CD4-positive, alpha-beta T cell (primary cell): Measurements from ENCODE around the gene IL5RA. TPM values are rescaled to one million over a fixed set of nuclear protein-coding genes. Genes with fewer than 3 reads are reported as not detected.

ENCODE experiments used
- ATAC-seq: fragments of 200-7000 bp; cut with Tn5 transposase; one replicate; pipeline ENCODE4 v1.10.0; 2022; ENCODE audit warnings: mild to moderate bottlenecking; ENCODE audit not compliant: poor library complexity
- CTCF ChIA-PET: fragments of 350-600 bp; sonication (Branson Sonifier 250); formaldehyde crosslinking; loops from one replicate; lab custom pipeline; 2021; ENCODE audit warnings: antibody characterized with exemption, inconsistent platforms; lab: Charles Lee
- POLR2A ChIA-PET: fragments of 350-600 bp; sonication (Branson Sonifier 250); formaldehyde crosslinking; loops from one replicate; lab custom pipeline; 2021; ENCODE audit warnings: antibody characterized with exemption, inconsistent platforms; lab: Charles Lee
- DNase-seq, 14 experiments: peaks; one replicate each; pipeline ENCODE4 v3.0.0-alpha.2; 2013 to 2020; ENCODE audit warnings: mixed read lengths in 2 of 14
- H3K27ac ChIP-seq, 2 donors: one replicate each; pipeline versions ENCODE4 v1.5.1 to v1.7.0; 2013; ENCODE audit warnings: low read length in 2 of 2, low read depth in 1 of 2, mild to moderate bottlenecking in 1 of 2
- H3K27me3 ChIP-seq, 2 experiments: 1 replicate in 1 of 2; 2 replicates in 1 of 2; pipeline versions ENCODE4 v1.6.1 to v1.7.0; 2013; ENCODE audit warnings: low read length in 2 of 2, control low read depth in 1 of 2, mild to moderate bottlenecking in 1 of 2, moderate library complexity in 1 of 2; ENCODE audit not compliant: insufficient read depth in 2 of 2, control insufficient read depth in 1 of 2
- H3K36me3 ChIP-seq: one replicate; pipeline ENCODE4 v1.6.1; 2013; ENCODE audit warnings: low read length, control low read depth; ENCODE audit not compliant: insufficient read depth
- H3K4me1 ChIP-seq: one replicate; pipeline ENCODE4 v1.6.1; 2013; ENCODE audit warnings: low read length, control low read depth; ENCODE audit not compliant: insufficient read depth
- H3K4me3 ChIP-seq: one replicate; pipeline ENCODE4 v1.5.1; 2013; ENCODE audit warnings: mild to moderate bottlenecking, low read length, moderate library complexity
- H3K9me3 ChIP-seq, 2 experiments: 1 replicate in 1 of 2; 2 replicates in 1 of 2; pipeline versions ENCODE4 v1.6.1 to v1.7.0; 2013; ENCODE audit warnings: low read length in 2 of 2, mild to moderate bottlenecking in 2 of 2, control low read depth in 1 of 2, moderate library complexity in 1 of 2; ENCODE audit not compliant: control insufficient read depth in 1 of 2, insufficient read depth in 1 of 2
- H3K27ac Mint-ChIP-seq: one replicate; pipeline ENCODE4 v1.8.0; 2020; ENCODE audit warnings: mixed read lengths
- H3K27me3 Mint-ChIP-seq: one replicate; pipeline ENCODE4 v1.8.0; 2021; ENCODE audit warnings: mixed read lengths
- H3K36me3 Mint-ChIP-seq: one replicate; pipeline ENCODE4 v1.8.0; 2021; ENCODE audit warnings: low read depth, mixed read lengths
- H3K4me1 Mint-ChIP-seq: one replicate; pipeline ENCODE4 v1.8.0; 2021; ENCODE audit warnings: low read depth, mixed read lengths
- H3K4me3 Mint-ChIP-seq: one replicate; pipeline ENCODE4 v1.8.0; 2020; ENCODE audit warnings: mild to moderate bottlenecking, mixed read lengths
- H3K9me3 Mint-ChIP-seq: one replicate; pipeline ENCODE4 v1.8.0; 2020; ENCODE audit warnings: mixed read lengths
- CTCF ChIP-seq: fragments of 200-600 bp; IDR thresholded peaks from one replicate; pipeline ENCODE4 v1.8.0; 2022; ENCODE audit warnings: antibody characterized with exemption, mild to moderate bottlenecking
- intact Hi-C, 2 experiments: fragments of 100-400 bp; cut with DNase I in 1 of 2; cut with micrococcal nuclease in 1 of 2; formaldehyde crosslinking; loops; one replicate each; pipeline versions ENCODE4 v1.15.1 to v1.9.0; 2023 to 2025; cut with DNase I, micrococcal nuclease
- total RNA-seq, 174 experiments: library from RNA in 2 of 174; stranded (reverse) in 2 of 174; gene quantifications; one replicate each; pipeline ENCODE4 v1.2.3 and lab custom pipeline; 2021 to 2026

The IL5RA gene
- total RNA-seq, 2 experiments from 2014 or later, result 0.59 to 0.99 TPM

GRCh38 chr3:3101660-3102458 is 8.3 kb downstream of the IL5RA start:
- H3K27me3 ChIP-seq, result no peaks in the 10 kb centered on the region
- H3K4me1 Mint-ChIP-seq, result no peaks in the 10 kb centered on the region
- H3K4me3 Mint-ChIP-seq, result no peak overlapping the region
- no peak overlapping the region for H3K27ac Mint-ChIP-seq
- no peaks in the 10 kb centered on the region for H3K4me1 ChIP-seq
- no peak for TF ChIP-seq CTCF
- H3K27ac ChIP-seq, result no peak overlapping the region
- ChIA-PET POLR2A (no interaction called here), CTCF (interaction anchor here (1.0 kb wide), 1 partner anchor 12 kb away, joined by 3 read pairs; no protein-coding TSS in a partner anchor)
- no peaks in the 10 kb centered on the region for H3K9me3 ChIP-seq
- intact Hi-C loops, result loop anchor here in 1 of 2 experiments (2.0 kb wide), 1 partner anchor 27 kb away; no protein-coding TSS in a partner anchor
- H3K36me3 ChIP-seq, result no peaks in the 10 kb centered on the region
- H3K27me3 Mint-ChIP-seq, result peaks cover 9% of the 10 kb centered on the region
- H3K9me3 Mint-ChIP-seq, result no peaks in the 10 kb centered on the region
- H3K4me3 ChIP-seq, result no peak overlapping the region
- DNase-seq (no peak), ATAC-seq (no peak)
- H3K36me3 Mint-ChIP-seq, result no peaks in the 10 kb centered on the region

GRCh38 chr3:3097958-3098357 is 12.2 kb downstream of the IL5RA start:
- no peaks in the 10 kb centered on the region for H3K27me3 ChIP-seq
- no peak overlapping the region for H3K4me3 ChIP-seq
- no peaks in the 10 kb centered on the region for H3K9me3 Mint-ChIP-seq
- no peak overlapping the region for H3K4me3 Mint-ChIP-seq
- TF ChIP-seq CTCF, result no peak
- H3K36me3 Mint-ChIP-seq, result no peaks in the 10 kb centered on the region
- DNase-seq (no peak), ATAC-seq (no peak)
- intact Hi-C loops, result no loop called here
- CTCF ChIA-PET, result no interaction called here
- H3K27ac ChIP-seq, result no peak overlapping the region
- POLR2A ChIA-PET, result no interaction called here
- H3K27me3 Mint-ChIP-seq, result peaks cover 5% of the 10 kb centered on the region
- H3K4me1 ChIP-seq, result no peaks in the 10 kb centered on the region
- H3K4me1 Mint-ChIP-seq, result no peaks in the 10 kb centered on the region
- no peaks in the 10 kb centered on the region for H3K9me3 ChIP-seq
- no peaks in the 10 kb centered on the region for H3K36me3 ChIP-seq
- H3K27ac Mint-ChIP-seq, result no peak overlapping the region

GRCh38 chr3:3089017-3089416 is 21.2 kb downstream of the IL5RA start:
- Histone ChIP-seq H3K9me3 (no peaks in the 10 kb centered on the region), H3K36me3 (no peaks in the 10 kb centered on the region), H3K4me1 (no peaks in the 10 kb centered on the region), H3K4me3 (no peak overlapping the region), H3K27ac (no peak overlapping the region), H3K27me3 (no peaks in the 10 kb centered on the region)
- Mint-ChIP-seq H3K4me3 (no peak overlapping the region), H3K36me3 (no peaks in the 10 kb centered on the region), H3K4me1 (no peaks in the 10 kb centered on the region), H3K27ac (no peak overlapping the region), H3K9me3 (no peaks in the 10 kb centered on the region), H3K27me3 (no peaks in the 10 kb centered on the region)
- no peak for ATAC-seq
- no peak for DNase-seq
- ChIA-PET POLR2A (interaction anchor here (0.6 kb wide), 1 partner anchor 50 kb away, joined by 3 read pairs; no protein-coding TSS in a partner anchor), CTCF (no interaction called here)
- no peak for TF ChIP-seq CTCF
- intact Hi-C loops, result no loop called here
